C4-2B (cell line): ENCODE measurements around the gene IGLL5.

Experiments
- ZFX ChIP-seq: fragments of 450-650 bp; IDR thresholded peaks from 2 replicates; pipeline ENCODE4 v1.6.1; 2017
- TF ChIP-seq, protein P1 (sequence below): fragments of 450-650 bp; conservative IDR thresholded peaks from 2 replicates; pipeline ENCODE4 v1.5.1; 2017; ENCODE audit warnings: mild to moderate bottlenecking

DNA sequence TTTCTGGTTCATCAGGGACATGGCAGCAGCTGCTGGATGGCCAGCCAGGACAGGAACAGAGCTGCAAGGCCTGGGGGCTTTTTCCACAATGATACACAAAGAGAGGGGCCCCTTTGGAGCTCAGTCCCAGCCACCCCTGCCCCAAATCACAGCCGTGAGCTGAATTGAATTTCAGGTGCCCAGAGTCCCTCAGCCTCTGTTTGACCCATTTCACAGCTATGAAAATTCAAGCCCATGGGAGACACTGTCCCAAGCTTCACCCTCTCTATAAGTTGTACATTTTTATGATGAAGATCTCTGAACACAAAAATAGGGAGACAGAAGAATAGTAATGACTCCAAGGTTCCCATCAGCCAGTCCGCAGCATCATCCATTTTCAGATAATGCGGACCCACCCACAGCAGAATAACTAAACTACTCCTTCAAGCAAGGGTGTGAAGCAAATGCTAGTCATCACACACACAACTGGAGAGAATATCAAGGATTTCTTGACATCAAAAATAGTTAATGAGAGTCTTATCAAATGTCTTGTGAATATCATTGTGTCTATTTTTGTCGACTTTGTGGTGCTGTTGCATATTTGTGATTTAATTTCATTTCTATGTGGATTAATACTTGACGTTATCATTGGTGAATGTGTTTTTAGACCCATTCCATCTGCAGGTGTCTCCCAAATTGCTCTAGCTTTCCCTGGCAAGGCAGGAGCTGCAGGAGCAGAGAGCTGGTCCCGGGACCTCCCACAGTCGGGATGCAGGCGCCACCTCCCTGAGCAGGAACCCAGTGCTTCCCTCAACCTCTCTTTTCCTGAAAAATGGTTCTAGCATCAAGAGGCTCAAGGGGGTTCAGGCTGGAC lies 24.7 kb downstream of the IGLL5 start:
- TF ChIP-seq, protein P1, sequence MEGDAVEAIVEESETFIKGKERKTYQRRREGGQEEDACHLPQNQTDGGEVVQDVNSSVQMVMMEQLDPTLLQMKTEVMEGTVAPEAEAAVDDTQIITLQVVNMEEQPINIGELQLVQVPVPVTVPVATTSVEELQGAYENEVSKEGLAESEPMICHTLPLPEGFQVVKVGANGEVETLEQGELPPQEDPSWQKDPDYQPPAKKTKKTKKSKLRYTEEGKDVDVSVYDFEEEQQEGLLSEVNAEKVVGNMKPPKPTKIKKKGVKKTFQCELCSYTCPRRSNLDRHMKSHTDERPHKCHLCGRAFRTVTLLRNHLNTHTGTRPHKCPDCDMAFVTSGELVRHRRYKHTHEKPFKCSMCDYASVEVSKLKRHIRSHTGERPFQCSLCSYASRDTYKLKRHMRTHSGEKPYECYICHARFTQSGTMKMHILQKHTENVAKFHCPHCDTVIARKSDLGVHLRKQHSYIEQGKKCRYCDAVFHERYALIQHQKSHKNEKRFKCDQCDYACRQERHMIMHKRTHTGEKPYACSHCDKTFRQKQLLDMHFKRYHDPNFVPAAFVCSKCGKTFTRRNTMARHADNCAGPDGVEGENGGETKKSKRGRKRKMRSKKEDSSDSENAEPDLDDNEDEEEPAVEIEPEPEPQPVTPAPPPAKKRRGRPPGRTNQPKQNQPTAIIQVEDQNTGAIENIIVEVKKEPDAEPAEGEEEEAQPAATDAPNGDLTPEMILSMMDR, result no peak
- TF ChIP-seq ZFX, result no peak
